Stimulated activated CD8-positive, alpha-beta memory T cell treated with anti-CD3 and anti-CD28 coated beads, Interleukin-4, amount 100 ng/mL, for 48 hours (primary cell): ENCODE measurements around the gene RHOB.
"Not testable (repeated sequence)": the region's sequence is repeated elsewhere in the genome, so short reads cannot be mapped to it uniquely, and the experiment has no call there.

Experiments
- DNase-seq: peaks from one replicate; pipeline ENCODE4 v3.0.0-alpha.2; 2020

The RHOB gene

DNA sequence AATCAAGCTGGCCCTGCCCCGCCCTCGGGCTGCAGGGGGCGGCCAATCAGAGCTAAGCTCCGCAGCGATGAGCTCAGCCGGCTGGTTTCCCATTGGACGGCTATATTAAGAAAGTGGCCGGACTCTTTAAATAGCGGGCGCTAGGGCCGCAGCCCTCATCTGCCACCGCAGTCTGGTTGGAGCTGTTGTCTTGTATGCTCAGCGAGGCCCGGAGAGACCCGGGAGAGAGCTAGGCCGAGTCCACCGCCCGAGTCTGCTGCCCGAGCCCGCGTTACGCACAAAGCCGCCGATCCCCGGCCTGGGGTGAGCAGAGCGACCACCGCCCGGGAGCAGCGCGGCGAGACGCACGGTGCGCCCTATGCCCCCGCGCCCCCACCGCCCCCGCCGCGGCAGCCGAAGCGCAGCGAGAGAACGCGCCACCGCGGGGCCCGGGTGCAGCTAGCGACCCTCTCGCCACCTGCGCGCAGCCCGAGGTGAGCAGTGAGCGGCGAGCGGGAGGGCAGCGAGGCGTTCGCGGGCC lies at the start of gene RHOB:
TSS of gene RHOB (plus strand) at position 158 of the 520 bp plus-strand sequence. CDS start 392 bp downstream, outside the sequence.
- peak; percentile 91 for DNase-seq

- DNase-seq, result no peak
Measured at GRCh38 chr2:20397811-20398447, 48.9 kb upstream of the RHOB start.

DNA sequence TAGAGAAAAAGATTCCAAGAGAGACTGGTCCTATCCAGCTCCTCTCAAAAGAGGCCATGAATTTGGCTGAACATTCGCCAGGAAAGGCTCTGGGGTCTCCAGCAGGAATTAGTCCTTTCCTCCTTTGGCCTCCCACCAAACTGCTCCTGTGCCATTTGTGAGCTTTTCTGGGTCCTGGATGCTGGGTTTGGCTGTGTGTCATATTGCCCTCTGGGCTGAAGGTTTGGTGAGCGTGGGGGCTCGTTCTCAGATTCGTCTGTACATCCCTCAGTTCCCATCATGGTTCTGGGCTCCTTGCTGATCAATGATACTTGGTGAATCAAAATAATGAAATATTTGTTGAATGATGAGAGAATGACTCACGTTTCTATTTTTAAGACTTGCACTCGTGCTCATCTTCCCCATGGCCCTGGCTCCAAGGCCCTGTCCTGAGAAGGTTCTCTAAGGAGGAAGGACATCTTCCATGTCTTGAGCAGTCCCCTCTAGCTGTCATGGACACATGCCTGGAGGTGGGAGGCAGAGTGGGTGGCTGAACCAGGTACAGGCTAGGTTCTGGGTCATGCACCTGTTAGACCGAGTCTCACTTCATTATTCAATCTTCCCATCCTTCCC lies 47.8 kb upstream of the RHOB start:
- no peak for DNase-seq

- DNase-seq, result no peak
Measured at GRCh38 chr2:20400306-20400705, 46.6 kb upstream of the RHOB start.

GRCh38 chr2:20400787-20401488 lies 45.9 kb upstream of the RHOB start:
- no peak for DNase-seq

DNA sequence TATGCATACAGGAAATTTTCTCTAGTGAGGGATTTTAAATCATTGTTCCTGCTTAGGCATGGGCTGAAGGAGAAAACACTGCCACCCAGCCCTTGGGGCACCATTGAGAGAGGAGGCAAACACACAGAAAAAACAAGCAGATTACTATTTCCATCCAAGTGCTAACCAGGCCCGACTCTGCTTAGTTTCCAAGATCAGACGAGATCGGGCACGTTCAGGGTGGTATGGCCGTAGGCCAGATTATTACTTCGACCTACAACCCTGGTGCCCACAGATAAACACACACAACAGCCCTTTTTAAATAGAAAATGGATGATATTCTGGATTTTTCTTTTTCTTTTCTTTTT lies 45.4 kb upstream of the RHOB start:
- no peak for DNase-seq

- DNase-seq, result no peak
Measured at GRCh38 chr2:20403774-20404312, 43.0 kb upstream of the RHOB start.

DNA sequence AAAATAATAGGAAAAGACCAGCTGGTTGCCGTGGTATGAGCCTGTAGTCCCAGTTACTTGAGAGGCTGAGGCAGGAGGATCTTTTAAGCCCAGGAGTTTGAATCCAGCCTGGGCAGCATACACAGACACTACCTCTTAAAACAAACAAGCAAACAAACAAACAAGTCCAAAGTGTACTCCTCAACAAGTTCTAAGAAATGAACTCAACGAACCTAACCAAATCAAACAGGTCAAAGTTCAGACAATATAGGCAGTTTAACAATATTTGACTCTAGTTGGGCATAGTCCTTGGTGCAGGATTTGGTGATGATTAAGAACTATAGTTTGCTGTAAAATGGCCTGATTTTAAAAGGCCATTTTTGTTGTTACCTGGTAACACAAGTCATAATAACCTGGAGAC lies 41.9 kb upstream of the RHOB start:
- DNase-seq, result no peak

DNA sequence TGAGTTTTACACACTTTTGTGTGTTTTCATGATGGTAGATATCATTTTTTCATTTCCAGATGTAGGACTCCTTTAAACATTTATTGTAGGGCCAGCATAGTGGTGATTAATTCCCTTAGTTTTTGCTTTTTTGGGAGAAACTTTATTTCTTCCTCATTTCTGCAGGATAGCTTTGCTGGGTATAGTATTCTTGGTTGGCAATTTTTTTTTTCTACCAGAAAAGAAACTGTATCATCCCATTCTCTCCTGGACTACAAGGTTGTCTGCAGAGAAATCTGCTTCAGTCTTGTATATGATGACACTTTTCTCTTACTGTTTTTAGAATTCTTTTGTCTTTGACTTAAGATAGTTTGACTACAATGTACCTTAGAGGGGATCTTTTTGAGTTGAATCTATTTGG lies 37.8 kb upstream of the RHOB start:
- no peak for DNase-seq

DNA sequence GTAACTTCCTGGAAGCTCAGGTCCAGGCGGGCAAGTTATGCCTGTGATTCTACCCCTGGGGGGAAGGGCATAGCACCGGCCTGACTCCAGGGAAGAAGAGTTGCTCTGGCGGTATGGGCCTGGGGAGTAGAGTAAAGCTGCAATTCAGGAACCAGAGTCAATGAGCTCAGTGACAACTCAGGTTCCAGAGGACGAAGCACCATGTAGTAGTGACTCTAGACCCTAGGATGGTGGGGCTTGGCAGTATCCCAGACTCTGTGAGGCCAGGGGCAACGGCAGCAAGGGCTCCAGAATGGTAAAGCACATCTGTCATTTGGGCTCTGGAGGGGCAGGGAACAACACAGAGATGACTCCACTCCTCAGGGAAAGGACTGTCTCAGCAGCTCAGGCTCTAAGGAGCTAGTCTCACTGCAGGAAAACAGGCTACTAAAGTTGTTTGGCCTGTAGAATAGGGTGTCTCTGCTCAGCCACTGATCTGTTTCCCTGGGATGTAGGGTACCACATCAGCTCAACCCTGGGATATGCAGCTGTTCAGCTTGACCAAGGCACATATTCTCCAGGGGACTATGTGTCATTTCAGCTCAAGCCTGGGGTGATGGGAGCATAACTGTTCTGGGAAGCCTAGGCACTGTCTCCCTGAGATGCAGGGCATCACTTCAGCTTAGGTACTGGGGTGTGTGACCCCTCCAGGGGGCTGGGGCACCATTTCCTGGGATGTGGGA lies 36.2 kb upstream of the RHOB start:
- no peak for DNase-seq

DNA sequence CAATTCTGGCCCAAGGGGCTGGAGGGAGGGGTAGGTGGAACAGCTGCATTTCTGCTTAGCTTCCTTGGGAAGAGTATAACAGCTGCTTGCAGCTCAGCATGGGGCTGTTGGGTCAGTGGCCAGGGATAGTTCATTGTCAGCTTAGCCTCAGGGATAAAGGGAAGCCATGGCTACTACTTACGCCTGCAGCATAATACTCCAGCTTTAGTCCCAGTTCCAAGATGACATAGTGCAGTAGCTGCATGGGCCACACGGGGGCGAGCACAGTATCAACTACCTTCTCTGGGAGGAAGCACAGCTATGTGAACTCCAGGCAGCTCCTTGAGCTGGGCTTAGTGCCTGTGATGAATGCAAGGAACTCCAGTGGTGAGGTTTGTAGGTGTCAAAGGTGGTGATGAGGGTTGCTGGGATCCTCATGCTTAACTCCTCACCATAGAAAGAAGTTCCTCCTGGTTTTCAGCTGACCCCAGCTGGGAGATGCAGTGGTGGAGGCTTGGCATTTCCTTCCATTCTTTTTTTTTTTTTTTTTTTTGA lies 35.4 kb upstream of the RHOB start:
- peak; percentile 87 for DNase-seq

GRCh38 chr2:20414806-20415205 lies 32.1 kb upstream of the RHOB start:
- DNase-seq, result no peak

DNA sequence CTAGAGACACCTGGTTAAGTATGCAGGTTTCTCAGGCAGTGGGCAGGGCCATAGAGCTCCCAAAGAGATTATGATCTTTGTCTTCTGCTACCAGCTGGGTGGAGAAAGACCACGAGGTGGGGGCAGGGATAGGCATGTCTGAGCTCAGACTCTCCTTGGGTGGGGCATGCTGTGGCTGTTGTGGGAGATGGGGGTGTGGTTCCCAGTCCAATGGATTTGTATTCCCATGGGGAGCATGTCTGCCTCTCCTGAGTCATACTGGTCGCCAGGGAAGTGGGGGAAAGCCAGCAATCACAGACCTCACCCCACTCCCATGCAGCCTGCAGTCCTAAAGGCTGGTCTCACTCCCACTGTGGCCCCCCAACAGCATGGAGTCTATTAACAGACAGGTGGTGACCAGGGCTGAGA lies 31.4 kb upstream of the RHOB start:
- DNase-seq, result no peak

DNA sequence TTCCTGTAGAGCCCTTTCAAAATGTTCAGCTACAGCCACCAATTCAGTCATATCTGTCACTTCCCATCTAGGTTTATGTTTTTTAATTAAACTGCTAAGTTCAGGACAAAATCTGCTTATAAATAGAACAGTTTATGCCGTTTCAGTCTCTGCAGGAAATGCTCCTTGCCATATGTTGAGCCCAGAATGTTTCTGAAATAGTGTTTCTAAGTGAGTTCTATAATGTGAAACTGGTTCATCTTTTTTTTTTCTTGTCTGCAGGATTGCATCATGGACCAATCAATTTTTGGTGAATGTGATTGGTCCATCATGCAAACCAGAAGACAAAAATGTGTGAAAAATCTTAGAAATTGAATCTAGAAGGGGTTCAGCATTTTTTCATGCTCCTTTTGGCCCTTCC lies 30.2 kb upstream of the RHOB start:
- no peak for DNase-seq

GRCh38 chr2:20417230-20417821 lies 29.5 kb upstream of the RHOB start:
- not testable (repeated sequence) for DNase-seq

- no peak for DNase-seq
Measured at GRCh38 chr2:20418519-20418918, 28.4 kb upstream of the RHOB start.

DNA sequence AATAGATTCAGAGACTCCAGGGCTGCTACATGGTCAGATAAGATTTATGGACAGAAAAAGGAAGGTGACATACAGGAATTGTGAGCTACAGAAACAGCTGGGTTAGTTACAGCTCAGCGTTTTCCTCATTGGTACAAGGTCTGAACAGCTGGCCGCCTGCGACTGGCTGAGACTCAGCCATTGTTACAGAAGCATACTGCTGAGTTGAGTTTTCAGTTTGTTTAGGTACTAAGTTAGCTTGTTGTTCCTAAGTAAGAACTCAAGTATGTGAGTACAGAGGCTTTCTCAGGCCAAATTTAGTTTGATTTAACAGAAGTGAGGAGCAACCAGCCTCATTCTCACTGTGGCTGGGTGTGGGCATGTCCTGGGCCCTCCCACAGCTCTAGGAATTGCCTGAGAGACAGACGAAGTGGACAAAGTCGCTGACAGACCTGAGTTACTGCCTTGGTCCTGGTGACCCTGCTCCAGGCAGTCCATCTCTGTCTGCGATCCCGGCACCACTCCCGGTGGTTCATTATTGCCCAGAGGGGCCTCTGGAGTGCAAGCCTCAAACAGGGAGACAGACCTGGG lies 27.8 kb upstream of the RHOB start:
- DNase-seq, result peak; percentile 10

DNA sequence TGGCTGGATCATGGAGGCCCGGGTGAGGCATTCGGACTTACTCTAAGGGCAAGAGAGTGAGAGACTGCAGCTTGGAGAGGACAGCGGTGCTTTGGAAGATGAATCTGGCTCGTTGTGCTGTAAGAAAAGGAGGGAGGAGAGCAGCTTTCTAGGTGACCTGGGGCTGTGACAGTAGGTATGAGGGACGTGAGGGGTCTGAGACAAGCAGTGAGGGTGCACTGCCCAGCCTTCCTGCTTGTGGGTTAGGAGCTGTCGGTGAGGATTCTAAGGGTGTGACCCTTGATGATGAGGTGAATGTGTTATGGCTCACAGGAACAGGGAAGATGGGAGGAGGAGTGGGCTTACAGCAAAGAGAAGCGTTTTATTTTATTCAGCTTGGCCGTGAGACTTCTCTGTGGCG lies 27.1 kb upstream of the RHOB start:
- peak; percentile 12 for DNase-seq

GRCh38 chr2:20421336-20421987 lies 25.4 kb upstream of the RHOB start:
- DNase-seq, result no peak

DNA sequence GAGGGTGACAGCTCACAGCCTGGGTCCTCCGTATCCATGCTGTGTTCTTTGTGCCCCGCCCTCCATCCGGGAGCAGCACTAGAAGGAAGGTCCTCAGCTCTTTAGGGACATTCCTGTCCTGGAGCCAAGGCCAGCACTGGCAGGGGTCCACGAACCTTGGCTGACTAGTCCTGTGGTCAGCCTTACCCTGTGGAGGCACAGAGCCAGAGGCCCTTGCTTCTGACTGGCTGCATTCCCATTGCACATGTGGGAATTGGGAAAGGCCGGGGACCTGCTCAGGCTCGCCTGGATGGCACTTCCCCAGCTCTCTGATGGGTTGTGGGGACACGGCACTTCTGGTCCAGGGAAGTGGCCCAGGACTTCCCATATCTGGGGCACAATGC lies 24.9 kb upstream of the RHOB start:
- peak; percentile 17 for DNase-seq

- peak; percentile 38 for DNase-seq
Measured at GRCh38 chr2:20422402-20423271, 24.2 kb upstream of the RHOB start.
